GM18861 (cell line): ENCODE measurements around the gene SYT12.

ENCODE experiments used
- ATAC-seq: cut with Tn5 transposase; IDR thresholded peaks from one replicate; pipeline ENCODE4 v1.9.1; 2021; ENCODE audit not compliant: unreplicated experiment

The SYT12 gene

GRCh38 chr11:67027943-67028542 is 5.1 kb downstream of the SYT12 start:
- ATAC-seq: peak; percentile 71

- ATAC-seq: no peak
Measured at GRCh38 chr11:67029146-67029545, 6.2 kb downstream of the SYT12 start.

- ATAC-seq: no peak
Measured at GRCh38 chr11:67030976-67031375, 8.0 kb downstream of the SYT12 start.

GRCh38 chr11:67031791-67032561 is 9.0 kb downstream of the SYT12 start:
- no peak for ATAC-seq

GRCh38 chr11:67032830-67033551 is 10.1 kb downstream of the SYT12 start:
- no peak for ATAC-seq

- no peak for ATAC-seq
Measured at GRCh38 chr11:67033661-67034166, 10.8 kb downstream of the SYT12 start.

GRCh38 chr11:67034350-67034749 is 11.4 kb downstream of the SYT12 start:
- no peak for ATAC-seq

GRCh38 chr11:67040147-67040546 is 17.2 kb downstream of the SYT12 start:
- ATAC-seq: no peak

GRCh38 chr11:67041602-67042001 is 18.7 kb downstream of the SYT12 start:
- ATAC-seq: no peak

- ATAC-seq: no peak
Measured at GRCh38 chr11:67043572-67044349, 20.8 kb downstream of the SYT12 start.

- no peak for ATAC-seq
Measured at GRCh38 chr11:67044496-67044895, 21.6 kb downstream of the SYT12 start.

GRCh38 chr11:67045314-67045713 is 22.4 kb downstream of the SYT12 start:
- no peak for ATAC-seq

- ATAC-seq: no peak
Measured at GRCh38 chr11:67048515-67049130, 25.7 kb downstream of the SYT12 start.

- ATAC-seq: no peak
Measured at GRCh38 chr11:67050139-67050538, 27.2 kb downstream of the SYT12 start.

GRCh38 chr11:67051180-67051893 is 28.4 kb downstream of the SYT12 start:
- ATAC-seq: no peak

- no peak for ATAC-seq
Measured at GRCh38 chr11:67051945-67052488, 29.1 kb downstream of the SYT12 start.

- ATAC-seq: no peak
Measured at GRCh38 chr11:67052891-67053290, 30.0 kb downstream of the SYT12 start.

- ATAC-seq: no peak
Measured at GRCh38 chr11:67053896-67054329, 31.0 kb downstream of the SYT12 start.

- no peak for ATAC-seq
Measured at GRCh38 chr11:67054346-67054835, 31.5 kb downstream of the SYT12 start.
